Stimulated activated CD8-positive, alpha-beta memory T cell treated with anti-CD3 and anti-CD28 coated beads, Interleukin-15, amount 100 ng/mL, for 24 hours (primary cell): ENCODE data around the gene HELZ2.
"Not testable (repeated sequence)": the region's sequence is repeated elsewhere in the genome, so short reads cannot be mapped to it uniquely, and the experiment has no call there.

ENCODE experiments used
- DNase-seq: peaks from one replicate; pipeline ENCODE4 v3.0.0-alpha.2; 2020; ENCODE audit warnings: low read depth

Gene HELZ2

GRCh38 chr20:63574156-63574828 is at the start of gene HELZ2:
TSS of gene HELZ2 (minus strand) at chr20:63574239. CDS start at chr20:63572385, 1,854 bp downstream.
- no peak for DNase-seq

GRCh38 chr20:63622732-63623131 is 48.7 kb upstream of the HELZ2 start:
- no peak for DNase-seq

- no peak for DNase-seq
These were observed 48.1 kb upstream of the HELZ2 start for GRCh38 chr20:63622096-63622495.

- DNase-seq = no peak
These were observed 47.0 kb upstream of the HELZ2 start for GRCh38 chr20:63620991-63621390.

GRCh38 chr20:63619505-63619904 is 45.5 kb upstream of the HELZ2 start:
- no peak for DNase-seq

GRCh38 chr20:63619086-63619485 is 45.0 kb upstream of the HELZ2 start:
- no peak for DNase-seq

GRCh38 chr20:63618291-63618980 is 44.4 kb upstream of the HELZ2 start:
- DNase-seq = no peak

- DNase-seq = no peak
These were observed 43.8 kb upstream of the HELZ2 start for GRCh38 chr20:63617876-63618265.

GRCh38 chr20:63617092-63617875 is 43.2 kb upstream of the HELZ2 start:
- no peak for DNase-seq

- DNase-seq = not testable (repeated sequence)
These were observed 40.0 kb upstream of the HELZ2 start for GRCh38 chr20:63613863-63614594.

- no peak for DNase-seq
These were observed 38.4 kb upstream of the HELZ2 start for GRCh38 chr20:63612276-63612931.

GRCh38 chr20:63611646-63612045 is 37.6 kb upstream of the HELZ2 start:
- DNase-seq = no peak

GRCh38 chr20:63610581-63611435 is 36.8 kb upstream of the HELZ2 start:
- no peak for DNase-seq

- no peak for DNase-seq
These were observed 32.6 kb upstream of the HELZ2 start for GRCh38 chr20:63606686-63607085.

GRCh38 chr20:63602321-63602720 is 28.3 kb upstream of the HELZ2 start:
- no peak for DNase-seq

- not testable (repeated sequence) for DNase-seq
These were observed 27.6 kb upstream of the HELZ2 start for GRCh38 chr20:63601679-63602078.

GRCh38 chr20:63599396-63600050 is 25.5 kb upstream of the HELZ2 start:
- DNase-seq = no peak

GRCh38 chr20:63598479-63599395 is 24.7 kb upstream of the HELZ2 start:
- DNase-seq = no peak
